H9 (cell line): ENCODE results near the gene CDC14A. TPM values are rescaled to one million over a fixed set of nuclear protein-coding genes. Genes with fewer than 3 reads are reported as not detected.

Experiments
- DNase-seq: peaks from one replicate; pipeline ENCODE4 v3.0.0-alpha.2; 2017
- H2AFZ ChIP-seq: one replicate; pipeline ENCODE4 v1.6.1; 2013; ENCODE audit warnings: mild to moderate bottlenecking, low read length, control low read depth, moderate library complexity
- H2AK5ac ChIP-seq: 2 replicates; pipeline ENCODE4 v1.6.1; 2013; ENCODE audit warnings: low read length, control low read depth, mixed read lengths; ENCODE audit not compliant: insufficient read length
- H2BK120ac ChIP-seq: one replicate; pipeline ENCODE4 v1.6.1; 2013; ENCODE audit warnings: low read depth, mild to moderate bottlenecking, low read length, control low read depth, inconsistent platforms; ENCODE audit not compliant: poor library complexity, severe bottlenecking
- H2BK12ac ChIP-seq: 2 replicates; pipeline ENCODE4 v1.6.1; 2013; ENCODE audit warnings: low read length, control low read depth, mixed read lengths, low read depth; ENCODE audit not compliant: insufficient read length
- H2BK15ac ChIP-seq: 2 replicates; pipeline ENCODE4 v1.6.1; 2013; ENCODE audit warnings: low read depth, low read length, control low read depth
- H2BK20ac ChIP-seq: one replicate; pipeline ENCODE4 v1.6.1; 2013; ENCODE audit warnings: low read depth, mild to moderate bottlenecking, low read length, control low read depth, inconsistent platforms; ENCODE audit not compliant: poor library complexity, severe bottlenecking
- H2BK5ac ChIP-seq: 2 replicates; pipeline ENCODE4 v1.6.1; 2013; ENCODE audit warnings: low read length, control low read depth, mixed read lengths; ENCODE audit not compliant: insufficient read length
- H3K14ac ChIP-seq: 2 replicates; pipeline ENCODE4 v1.6.1; 2013; ENCODE audit warnings: low read length, control low read depth; ENCODE audit not compliant: insufficient read depth
- H3K18ac ChIP-seq: 2 replicates; pipeline ENCODE4 v1.6.1; 2013; ENCODE audit warnings: low read depth, mild to moderate bottlenecking, mixed read lengths, low read length, control low read depth; ENCODE audit not compliant: insufficient read length
- H3K23ac ChIP-seq: 2 replicates; pipeline ENCODE4 v1.6.1; 2013; ENCODE audit warnings: low read length, control low read depth, mixed read lengths, low read depth; ENCODE audit not compliant: insufficient read length
- H3K23me2 ChIP-seq: 2 replicates; pipeline ENCODE4 v1.6.1; 2013; ENCODE audit warnings: low read depth, mild to moderate bottlenecking, mixed read lengths, low read length, control low read depth; ENCODE audit not compliant: insufficient read length, poor library complexity, severe bottlenecking
- H3K27ac ChIP-seq: 2 replicates; pipeline ENCODE4 v1.5.1; 2013; ENCODE audit warnings: low read length, control low read depth, mixed read lengths, low read depth; ENCODE audit not compliant: insufficient read length
- H3K27me3 ChIP-seq: 2 replicates; pipeline ENCODE4 v1.6.1; 2013; ENCODE audit warnings: low read length, control low read depth, inconsistent platforms; ENCODE audit not compliant: insufficient read depth
- H3K4ac ChIP-seq: 2 replicates; pipeline ENCODE4 v1.6.1; 2013; ENCODE audit warnings: low read depth, mild to moderate bottlenecking, control low read depth, inconsistent platforms, low read length, moderate library complexity
- H3K4me1 ChIP-seq: 2 replicates; pipeline ENCODE4 v1.6.1; 2013; ENCODE audit warnings: low read length, control low read depth, inconsistent platforms; ENCODE audit not compliant: insufficient read depth
- H3K4me2 ChIP-seq: 2 replicates; pipeline ENCODE4 v1.6.1; 2013; ENCODE audit warnings: low read length, control low read depth, mixed read lengths; ENCODE audit not compliant: insufficient read length, insufficient read depth
- H3K56ac ChIP-seq: 2 replicates; pipeline ENCODE4 v1.6.1; 2013; ENCODE audit warnings: low read depth, mild to moderate bottlenecking, mixed read lengths, low read length, control low read depth; ENCODE audit not compliant: insufficient read length
- H3K79me1 ChIP-seq: 2 replicates; pipeline ENCODE4 v1.6.1; 2013; ENCODE audit warnings: low read depth, mild to moderate bottlenecking, moderate library complexity, low read length, control low read depth, inconsistent platforms; ENCODE audit not compliant: insufficient read depth, poor library complexity, severe bottlenecking
- H3K79me2 ChIP-seq: 2 replicates; pipeline ENCODE4 v1.6.1; 2013; ENCODE audit warnings: low read length, control low read depth, inconsistent platforms; ENCODE audit not compliant: insufficient read depth
- H3K9ac ChIP-seq: 2 replicates; pipeline ENCODE4 v1.6.1; 2013; ENCODE audit warnings: low read length, control low read depth, mixed read lengths; ENCODE audit not compliant: insufficient read length; ENCODE audit errors: extremely low read depth
- H3K9me3 ChIP-seq: one replicate; pipeline ENCODE4 v1.6.1; 2013; ENCODE audit warnings: low read depth, low read length, inconsistent platforms; ENCODE audit not compliant: control insufficient read depth
- H3T11ph ChIP-seq: one replicate; pipeline ENCODE4 v1.6.1; 2013; ENCODE audit warnings: mild to moderate bottlenecking, low read length, control low read depth, inconsistent platforms
- H4K20me1 ChIP-seq: one replicate; pipeline ENCODE4 v1.6.1; 2013; ENCODE audit not compliant: control insufficient read depth, insufficient read length, insufficient read depth
- H4K5ac ChIP-seq: 2 replicates; pipeline ENCODE4 v1.6.1; 2013; ENCODE audit warnings: low read depth, mild to moderate bottlenecking, mixed read lengths, low read length, control low read depth; ENCODE audit not compliant: insufficient read length
- H4K8ac ChIP-seq: replicated peaks from 2 replicates; pipeline ENCODE4 v1.6.1; 2013; ENCODE audit warnings: low read length, control low read depth, mixed read lengths, low read depth; ENCODE audit not compliant: insufficient read length
- H4K91ac ChIP-seq: 2 replicates; pipeline ENCODE4 v1.6.1; 2013; ENCODE audit warnings: low read depth, mild to moderate bottlenecking, moderate library complexity, mixed read lengths, low read length, control low read depth; ENCODE audit not compliant: insufficient read length
- H3K27ac Mint-ChIP-seq, 3 experiments: 2 replicates in 2 of 3; 3 replicates in 1 of 3; pipeline ENCODE4 v1.8.0; 2020 to 2021; ENCODE audit warnings: mixed read lengths in 3 of 3, mild to moderate bottlenecking in 1 of 3, moderate library complexity in 1 of 3
- H3K27me3 Mint-ChIP-seq: 2 replicates; pipeline ENCODE4 v1.8.0; 2021; ENCODE audit warnings: low read depth, mild to moderate bottlenecking, moderate library complexity, mixed read lengths
- H3K36me3 Mint-ChIP-seq, 3 experiments: 2 replicates in 2 of 3; 3 replicates in 1 of 3; pipeline ENCODE4 v1.8.0; 2020 to 2021; ENCODE audit warnings: low read depth in 3 of 3, mixed read lengths in 3 of 3; ENCODE audit not compliant: insufficient read depth in 1 of 3
- H3K4me1 Mint-ChIP-seq, 2 experiments: 2 replicates each; pipeline ENCODE4 v1.8.0; 2020; ENCODE audit warnings: mixed read lengths in 2 of 2
- H3K4me3 Mint-ChIP-seq, 2 experiments: 2 replicates in 1 of 2; 3 replicates in 1 of 2; pipeline ENCODE4 v1.8.0; 2020 to 2021; ENCODE audit warnings: mild to moderate bottlenecking in 2 of 2, mixed read lengths in 2 of 2, moderate library complexity in 1 of 2
- H3K9me3 Mint-ChIP-seq, 2 experiments: 2 replicates in 1 of 2; 3 replicates in 1 of 2; pipeline ENCODE4 v1.8.0; 2020; ENCODE audit warnings: mild to moderate bottlenecking in 2 of 2, mixed read lengths in 2 of 2, moderate library complexity in 1 of 2
- WGBS: extraction: QIAGEN DNeasy Blood & Tissue Kit; methylation state at CpG from one replicate; pipeline ENCODE4 v1.1.7; 2013; ENCODE audit warnings: missing lambda C conversion rate, low lambda C conversion rate, mixed read lengths; ENCODE audit not compliant: insufficient read length; ENCODE audit errors: extremely low coverage; 5-methylcytosine and 5-hydroxymethylcytosine counted together
- total RNA-seq: library from RNA; stranded (reverse); gene quantifications from 2 replicates; pipeline ENCODE4 v1.2.1, GENCODE V29; 2021
- TF ChIP-seq, protein P1 (sequence below): fragments of 200-600 bp; sonication (generic); conservative IDR thresholded peaks from 3 replicates; pipeline ENCODE4 v1.8.0; 2021; ENCODE audit warnings: antibody characterized with exemption, mild to moderate bottlenecking

The CDC14A gene
- total RNA-seq, 1 experiment from 2014 or later, result 8.9 TPM

DNA sequence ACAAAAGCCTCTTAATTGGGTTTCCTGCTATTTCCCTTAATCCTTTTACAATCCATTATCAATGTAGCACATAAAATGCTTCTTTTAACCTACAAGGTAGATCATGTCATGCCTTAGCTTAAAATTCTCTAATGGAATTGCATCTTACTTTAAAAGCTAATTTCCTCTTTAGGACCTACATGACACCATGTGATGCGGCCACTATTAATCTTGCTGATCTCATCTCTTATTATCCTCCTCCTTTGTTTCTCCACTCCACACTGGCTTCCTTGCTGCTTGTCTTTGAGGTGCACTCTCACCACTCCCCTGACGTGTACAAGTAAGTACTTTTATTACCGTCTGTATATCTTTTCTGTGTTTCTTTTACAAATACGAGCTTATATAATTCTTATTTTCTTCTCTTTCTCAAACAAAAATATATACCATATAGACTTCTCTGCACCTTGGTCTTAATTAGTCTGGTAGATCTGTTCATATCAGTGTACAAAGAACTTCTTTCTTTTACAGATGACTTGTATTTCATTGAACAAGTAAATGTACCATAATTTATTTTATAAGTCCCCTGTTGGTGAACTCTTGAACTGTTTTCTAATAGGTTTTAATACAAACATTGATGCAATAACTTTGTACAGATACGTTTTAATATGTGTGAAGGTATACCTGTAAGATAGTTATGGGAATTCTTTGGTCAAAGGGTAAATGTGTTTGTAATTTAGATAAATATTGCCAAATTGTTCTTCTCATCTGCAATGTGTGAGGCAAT, 213.8 kb downstream of the CDC14A start:
- Histone ChIP-seq H4K91ac (no peak overlapping the region), H2AFZ (no peak overlapping the region), H3K4me2 (no peak overlapping the region), H3T11ph (no peak overlapping the region), H3K27ac (no peak overlapping the region), H4K5ac (no peak overlapping the region), H3K23ac (no peak overlapping the region), H2BK20ac (no peak overlapping the region), H2BK12ac (no peak overlapping the region), H2AK5ac (no peak overlapping the region), H4K8ac (no peak overlapping the region), H3K79me1 (no peaks in the 10 kb centered on the region), H3K9ac (no peak overlapping the region), H2BK15ac (no peak overlapping the region), H3K27me3 (no peaks in the 10 kb centered on the region), H3K4me1 (no peaks in the 10 kb centered on the region), H3K18ac (no peak overlapping the region), H2BK5ac (no peak overlapping the region), H3K4ac (no peak overlapping the region), H4K20me1 (no peaks in the 10 kb centered on the region), H3K9me3 (no peaks in the 10 kb centered on the region), H3K14ac (no peak overlapping the region), H2BK120ac (no peak overlapping the region), H3K79me2 (no peaks in the 10 kb centered on the region), H3K23me2 (no peaks in the 10 kb centered on the region), H3K56ac (no peak overlapping the region)
- no peak for DNase-seq
- WGBS, result no CpG with 5 or more reads among the region's 5 CpGs
- no peaks in the 10 kb centered on the region; a peak in 1 of 4 replicates for H3K4me1 Mint-ChIP-seq
- H3K27me3 Mint-ChIP-seq, result no peaks in the 10 kb centered on the region; the same call in none of the 2 replicates
- peaks cover 0 to 8% (median 0%) of the 10 kb centered on the region in 3 experiments; a peak in 1 of 7 replicates for H3K36me3 Mint-ChIP-seq
- no peak overlapping the region for H3K4me3 Mint-ChIP-seq
- TF ChIP-seq, protein P1, sequence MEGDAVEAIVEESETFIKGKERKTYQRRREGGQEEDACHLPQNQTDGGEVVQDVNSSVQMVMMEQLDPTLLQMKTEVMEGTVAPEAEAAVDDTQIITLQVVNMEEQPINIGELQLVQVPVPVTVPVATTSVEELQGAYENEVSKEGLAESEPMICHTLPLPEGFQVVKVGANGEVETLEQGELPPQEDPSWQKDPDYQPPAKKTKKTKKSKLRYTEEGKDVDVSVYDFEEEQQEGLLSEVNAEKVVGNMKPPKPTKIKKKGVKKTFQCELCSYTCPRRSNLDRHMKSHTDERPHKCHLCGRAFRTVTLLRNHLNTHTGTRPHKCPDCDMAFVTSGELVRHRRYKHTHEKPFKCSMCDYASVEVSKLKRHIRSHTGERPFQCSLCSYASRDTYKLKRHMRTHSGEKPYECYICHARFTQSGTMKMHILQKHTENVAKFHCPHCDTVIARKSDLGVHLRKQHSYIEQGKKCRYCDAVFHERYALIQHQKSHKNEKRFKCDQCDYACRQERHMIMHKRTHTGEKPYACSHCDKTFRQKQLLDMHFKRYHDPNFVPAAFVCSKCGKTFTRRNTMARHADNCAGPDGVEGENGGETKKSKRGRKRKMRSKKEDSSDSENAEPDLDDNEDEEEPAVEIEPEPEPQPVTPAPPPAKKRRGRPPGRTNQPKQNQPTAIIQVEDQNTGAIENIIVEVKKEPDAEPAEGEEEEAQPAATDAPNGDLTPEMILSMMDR, result no peak
- peaks cover 4 to 11% of the 10 kb centered on the region in 2 experiments; a peak in 4 of 5 replicates for H3K9me3 Mint-ChIP-seq
- no peak overlapping the region for H3K27ac Mint-ChIP-seq
